ENCODE results near the gene FBLN1. TPM values are rescaled to one million over a fixed set of nuclear protein-coding genes. Genes with fewer than 3 reads are reported as not detected.
A peak's percentile ranks its signal among the peaks of the same experiment; 100 is the strongest.

Gene FBLN1
- total and polyA plus RNA-seq, 9 donors: 62.7 to 394 (median 189) TPM

DNA sequence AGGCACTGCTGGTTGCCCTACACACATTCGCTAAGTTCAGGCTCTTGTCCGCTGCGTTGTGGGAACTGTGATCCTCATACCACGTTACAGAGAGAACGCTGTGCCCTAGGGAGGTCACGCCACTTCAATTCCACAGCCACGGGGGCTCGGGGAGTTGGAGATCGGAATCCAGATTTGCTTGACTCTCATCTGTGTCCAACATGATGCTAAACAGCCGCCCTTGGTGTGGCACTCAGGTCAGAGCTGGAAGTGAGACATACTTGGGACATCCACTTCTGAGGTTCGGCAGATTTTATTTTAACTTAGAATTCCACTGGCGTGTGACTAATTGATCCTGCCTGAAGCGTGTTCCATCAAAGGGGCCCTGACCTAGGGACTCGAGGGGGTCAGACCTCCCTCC, 47.5 kb upstream of the FBLN1 start:
- H3K4me3 ChIP-seq: no peak overlapping the region
- H3K27me3 ChIP-seq: no peaks in the 10 kb centered on the region
- TF ChIP-seq POLR2A (IDR thresholded peaks at IDR 0.05) (no peak), EP300 (IDR thresholded peaks at IDR 0.05) (no peak)
- TF ChIP-seq, protein P1, sequence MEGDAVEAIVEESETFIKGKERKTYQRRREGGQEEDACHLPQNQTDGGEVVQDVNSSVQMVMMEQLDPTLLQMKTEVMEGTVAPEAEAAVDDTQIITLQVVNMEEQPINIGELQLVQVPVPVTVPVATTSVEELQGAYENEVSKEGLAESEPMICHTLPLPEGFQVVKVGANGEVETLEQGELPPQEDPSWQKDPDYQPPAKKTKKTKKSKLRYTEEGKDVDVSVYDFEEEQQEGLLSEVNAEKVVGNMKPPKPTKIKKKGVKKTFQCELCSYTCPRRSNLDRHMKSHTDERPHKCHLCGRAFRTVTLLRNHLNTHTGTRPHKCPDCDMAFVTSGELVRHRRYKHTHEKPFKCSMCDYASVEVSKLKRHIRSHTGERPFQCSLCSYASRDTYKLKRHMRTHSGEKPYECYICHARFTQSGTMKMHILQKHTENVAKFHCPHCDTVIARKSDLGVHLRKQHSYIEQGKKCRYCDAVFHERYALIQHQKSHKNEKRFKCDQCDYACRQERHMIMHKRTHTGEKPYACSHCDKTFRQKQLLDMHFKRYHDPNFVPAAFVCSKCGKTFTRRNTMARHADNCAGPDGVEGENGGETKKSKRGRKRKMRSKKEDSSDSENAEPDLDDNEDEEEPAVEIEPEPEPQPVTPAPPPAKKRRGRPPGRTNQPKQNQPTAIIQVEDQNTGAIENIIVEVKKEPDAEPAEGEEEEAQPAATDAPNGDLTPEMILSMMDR (IDR thresholded peaks at IDR 0.05): no peak
- no peaks in the 10 kb centered on the region for H3K9me3 ChIP-seq
- H3K27ac ChIP-seq: no peak overlapping the region
- no peaks in the 10 kb centered on the region for H3K36me3 ChIP-seq
- intact Hi-C loops (cut with DNase I): loop anchor here in 1 of 4 donors (10.0 kb wide), 1 partner anchor 50 kb away; the partner anchor contains the start of gene FBLN1
- 76 to 83% (median 81%) methylated on average over 14 of the region's 14 CpGs for WGBS, 3 donors
- DNase-seq: no peak
- H3K4me1 ChIP-seq (ENCODE audit: insufficient read depth): peaks cover 4% of the 10 kb centered on the region

DNA sequence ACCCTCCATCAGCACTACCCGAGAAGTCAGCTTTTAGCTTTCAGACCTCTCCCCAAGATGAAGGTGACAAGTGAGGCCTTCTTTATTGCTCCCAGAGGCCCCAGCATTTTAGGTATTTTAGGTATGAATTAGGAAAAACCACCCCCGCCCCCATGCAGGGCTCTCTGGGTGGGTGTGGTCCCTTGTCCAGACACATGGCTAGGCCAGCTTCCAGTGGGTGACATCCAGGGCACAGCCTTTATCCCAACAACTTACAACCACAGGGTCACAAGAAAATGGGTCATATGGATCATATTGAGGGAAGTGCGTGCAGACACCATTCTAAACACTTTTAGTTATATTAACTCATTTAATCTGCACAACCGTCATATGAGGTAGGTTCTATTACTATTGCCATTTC, 47.1 kb upstream of the FBLN1 start:
- no peak for TF ChIP-seq EP300 (IDR thresholded peaks at IDR 0.05)
- no peak for TF ChIP-seq POLR2A (IDR thresholded peaks at IDR 0.05)
- TF ChIP-seq, protein P1 (IDR thresholded peaks at IDR 0.05): no peak
- Histone ChIP-seq H3K4me3 (no peak overlapping the region), H3K4me1 (ENCODE audit: insufficient read depth) (peaks cover 4% of the 10 kb centered on the region), H3K9me3 (no peaks in the 10 kb centered on the region), H3K36me3 (no peaks in the 10 kb centered on the region), H3K27me3 (no peaks in the 10 kb centered on the region), H3K27ac (no peak overlapping the region)
- DNase-seq: no peak
- intact Hi-C loops (cut with DNase I): loop anchor here in 1 of 4 donors (10.0 kb wide), 1 partner anchor 49 kb away; the partner anchor contains the start of gene FBLN1
- WGBS, 3 donors: 90 to 94% (median 92%) methylated on average over 4 of the region's 4 CpGs

DNA sequence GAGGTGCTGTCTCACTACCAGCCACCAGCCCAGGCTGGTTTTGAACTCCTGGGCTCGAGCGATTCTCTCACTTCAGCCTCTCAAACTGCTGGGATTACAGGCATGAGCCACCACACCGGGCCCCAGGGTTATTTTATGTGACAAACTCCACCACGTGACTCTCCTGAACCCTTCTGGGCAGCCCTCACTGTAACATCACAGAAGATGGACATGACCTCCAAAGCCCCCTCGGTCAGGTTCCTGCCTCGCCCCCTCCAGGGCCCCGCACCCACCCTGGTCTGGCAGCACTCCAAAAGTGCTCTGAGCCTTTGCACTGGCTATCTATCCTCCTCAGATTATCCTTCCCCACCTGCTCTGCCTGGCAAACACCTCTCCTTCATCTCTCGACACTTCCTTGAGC, 45.9 kb upstream of the FBLN1 start:
- H3K4me1 ChIP-seq (ENCODE audit: insufficient read depth): peaks cover 4% of the 10 kb centered on the region
- H3K27me3 ChIP-seq: no peaks in the 10 kb centered on the region
- WGBS, 3 donors: 84 to 88% (median 85%) methylated on average over 8 of the region's 8 CpGs
- H3K4me3 ChIP-seq: no peak overlapping the region
- H3K27ac ChIP-seq: no peak overlapping the region
- peak in 1 of 5 donors; percentile 26 for DNase-seq
- TF ChIP-seq EP300 (IDR thresholded peaks at IDR 0.05): no peak
- no peak for TF ChIP-seq POLR2A (IDR thresholded peaks at IDR 0.05)
- TF ChIP-seq, protein P1 (IDR thresholded peaks at IDR 0.05): no peak
- no peaks in the 10 kb centered on the region for H3K9me3 ChIP-seq
- intact Hi-C loops (cut with DNase I): loop anchor here in 1 of 4 donors (10.0 kb wide), 1 partner anchor 48 kb away; the partner anchor contains the start of gene FBLN1
- no peaks in the 10 kb centered on the region for H3K36me3 ChIP-seq

DNA sequence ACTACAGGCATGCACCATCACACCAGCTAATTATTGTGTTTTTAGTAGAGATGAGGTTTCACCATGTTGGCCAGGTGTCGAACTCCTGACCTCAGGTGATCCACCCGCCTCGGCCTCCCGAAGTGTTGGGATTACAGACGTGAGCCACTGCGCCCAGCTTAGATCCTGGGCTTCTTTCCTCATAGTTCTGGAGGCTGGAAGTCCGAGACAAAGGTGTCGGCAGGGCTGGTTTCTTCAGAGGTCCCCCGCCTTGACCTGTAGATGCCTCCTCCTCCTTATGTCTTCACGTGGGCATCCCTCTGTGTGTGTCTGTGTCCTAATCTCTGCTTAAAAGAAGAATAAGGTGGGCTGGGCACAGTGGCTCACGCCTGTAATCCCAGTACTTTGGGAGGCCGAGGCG, 44.2 kb upstream of the FBLN1 start:
- no peaks in the 10 kb centered on the region for H3K36me3 ChIP-seq

More for the DNA sequence above, 44.2 kb upstream of the FBLN1 start:
- TF ChIP-seq, protein P1 (IDR thresholded peaks at IDR 0.05): no peak
- no peak for TF ChIP-seq POLR2A (IDR thresholded peaks at IDR 0.05)
- no peak for TF ChIP-seq EP300 (IDR thresholded peaks at IDR 0.05)
- intact Hi-C loops (cut with DNase I): loop anchor here in 2 of 4 donors (2.0 to 10.0 kb wide), 2 partner anchors 14 to 46 kb away; partner anchors contain the start of gene FBLN1 (in 1 of the 2)
- no peak overlapping the region for H3K4me3 ChIP-seq
- H3K4me1 ChIP-seq (ENCODE audit: insufficient read depth): peaks cover 4% of the 10 kb centered on the region
- H3K27me3 ChIP-seq: no peaks in the 10 kb centered on the region
- no peak overlapping the region for H3K27ac ChIP-seq
- no peaks in the 10 kb centered on the region for H3K9me3 ChIP-seq
- DNase-seq: peak in 1 of 5 donors; percentile 1
- WGBS, 3 donors: 96 to 97% (median 97%) methylated on average over 13 of the region's 13 CpGs
